GDM1 (cell line): Measurements from ENCODE around the gene PAIP2.
"Not testable (repeated sequence)": the region's sequence is repeated elsewhere in the genome, so short reads cannot be mapped to it uniquely, and the experiment has no call there.

Source experiments
- DNase-seq: peaks from one replicate; lab custom pipeline; 2025; lab: John Stamatoyannopoulos, UW

PAIP2 gene, protein sequence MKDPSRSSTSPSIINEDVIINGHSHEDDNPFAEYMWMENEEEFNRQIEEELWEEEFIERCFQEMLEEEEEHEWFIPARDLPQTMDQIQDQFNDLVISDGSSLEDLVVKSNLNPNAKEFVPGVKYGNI

DNA sequence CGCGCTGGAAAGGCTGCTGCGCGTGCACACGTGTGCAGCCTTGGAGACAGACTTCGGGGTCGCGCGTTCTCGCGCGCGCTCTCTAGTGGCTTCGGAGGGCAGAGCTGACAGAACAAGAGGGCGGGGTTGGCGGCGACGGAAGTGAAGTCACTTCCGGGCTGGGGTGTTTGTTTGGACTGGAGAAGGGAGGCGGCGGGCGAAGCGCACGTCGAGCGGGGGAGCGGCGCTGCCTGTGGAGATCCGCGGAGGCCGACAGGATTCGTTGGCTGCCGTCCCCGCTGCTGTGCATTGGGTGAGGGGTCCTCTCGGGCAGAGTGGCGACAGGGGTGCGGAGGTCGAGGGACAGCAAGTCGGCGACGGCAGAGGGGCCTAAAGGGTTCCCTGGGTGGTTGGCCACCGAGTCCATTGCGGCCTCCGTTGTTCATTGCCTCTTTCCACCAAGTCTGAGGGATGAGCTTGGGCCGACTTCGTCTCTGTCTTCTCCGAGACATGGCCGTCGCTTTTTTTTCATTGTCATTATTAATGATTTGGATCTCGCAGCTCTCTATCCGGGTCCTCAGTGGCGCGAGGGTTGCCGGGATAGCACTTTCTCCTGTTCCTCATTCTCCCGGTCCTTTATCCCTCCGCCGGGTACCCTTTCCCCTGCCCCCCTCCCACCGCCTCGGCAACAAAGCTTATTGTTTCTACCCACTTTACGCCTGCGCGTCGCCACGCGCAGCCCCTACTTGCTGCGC lies at the start of gene PAIP2:
PAIP2 (plus strand) TSS at position 166 of the 734 bp plus-strand sequence. CDS start 21,931 bp downstream, outside the sequence.
- DNase-seq, result peak; percentile 94

- DNase-seq, result no peak
Observed at GRCh38 chr5:139293202-139293506, 48.5 kb upstream of the PAIP2 start.

DNA sequence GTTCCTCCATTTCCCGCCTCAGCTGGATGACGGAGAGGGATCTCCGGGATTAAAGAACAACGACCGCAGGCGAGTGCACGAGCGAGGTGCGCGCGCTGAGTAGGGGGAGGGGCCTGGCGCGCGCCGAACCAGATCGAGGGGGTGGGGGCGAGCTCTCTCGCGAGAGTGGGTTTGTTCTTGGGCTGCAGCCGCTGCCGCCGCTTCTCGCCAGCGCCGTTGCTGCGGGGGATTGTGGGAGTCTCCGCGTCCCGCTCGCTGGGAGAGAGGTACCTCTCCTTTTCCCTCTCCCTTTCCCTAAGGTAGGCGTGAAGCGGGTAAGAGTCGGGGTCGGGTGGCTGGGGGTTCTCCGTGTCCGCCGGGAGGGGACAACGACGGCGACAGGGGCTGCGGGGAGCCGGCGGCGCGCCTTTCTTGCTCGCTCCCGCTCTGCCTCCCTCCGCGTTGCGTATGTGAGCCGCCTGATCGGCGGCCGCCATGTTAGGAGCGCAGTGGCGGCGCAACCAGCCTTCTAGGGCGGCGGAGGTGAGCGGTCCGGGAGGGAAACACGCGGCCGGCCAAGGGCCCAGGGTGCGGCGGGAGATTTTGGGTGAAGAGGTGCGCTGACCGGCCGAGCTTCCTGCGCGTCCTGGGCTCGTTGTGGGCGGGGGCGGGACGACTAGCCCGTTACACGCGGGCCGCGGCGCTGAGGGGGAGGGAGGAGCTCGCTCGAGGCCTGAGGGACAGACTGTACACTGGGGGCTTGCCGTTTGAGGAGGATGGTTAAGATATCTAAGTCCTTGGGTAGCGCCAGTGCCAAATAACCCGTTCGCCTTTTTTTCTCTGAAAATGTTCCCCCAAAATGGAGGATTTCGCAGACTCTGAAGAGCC lies 47.9 kb upstream of the PAIP2 start, which contains the start of gene MATR3:
MATR3 (plus strand) TSS at position 234 of the 867 bp plus-strand sequence. CDS start 13,676 bp downstream, outside the sequence.
- peak; percentile 95 for DNase-seq

- DNase-seq, result peak; percentile 57
Observed at GRCh38 chr5:139294374-139295165, 47.1 kb upstream of the PAIP2 start.

GRCh38 chr5:139295346-139296057 lies 46.2 kb upstream of the PAIP2 start:
- no peak for DNase-seq

DNA sequence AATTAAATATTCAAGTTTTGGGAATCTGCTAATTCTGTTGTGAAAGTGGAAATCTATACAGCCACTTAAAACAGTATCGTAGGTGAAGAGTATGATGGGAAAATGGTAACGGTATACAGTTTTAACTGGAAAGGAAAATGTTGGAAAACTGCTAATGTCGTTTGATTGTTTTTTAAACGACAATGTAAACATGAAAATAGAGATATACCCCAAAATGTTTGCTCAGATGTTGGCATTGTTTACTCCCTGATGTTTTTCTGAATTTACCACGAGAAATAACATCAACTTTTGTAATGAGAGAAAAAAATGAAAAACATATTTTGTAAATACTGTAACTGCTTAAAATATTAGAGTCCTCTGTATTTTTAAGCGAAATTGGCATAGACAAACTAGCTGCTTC lies 45.5 kb upstream of the PAIP2 start:
- no peak for DNase-seq

GRCh38 chr5:139296862-139297326 lies 44.8 kb upstream of the PAIP2 start:
- no peak for DNase-seq

DNA sequence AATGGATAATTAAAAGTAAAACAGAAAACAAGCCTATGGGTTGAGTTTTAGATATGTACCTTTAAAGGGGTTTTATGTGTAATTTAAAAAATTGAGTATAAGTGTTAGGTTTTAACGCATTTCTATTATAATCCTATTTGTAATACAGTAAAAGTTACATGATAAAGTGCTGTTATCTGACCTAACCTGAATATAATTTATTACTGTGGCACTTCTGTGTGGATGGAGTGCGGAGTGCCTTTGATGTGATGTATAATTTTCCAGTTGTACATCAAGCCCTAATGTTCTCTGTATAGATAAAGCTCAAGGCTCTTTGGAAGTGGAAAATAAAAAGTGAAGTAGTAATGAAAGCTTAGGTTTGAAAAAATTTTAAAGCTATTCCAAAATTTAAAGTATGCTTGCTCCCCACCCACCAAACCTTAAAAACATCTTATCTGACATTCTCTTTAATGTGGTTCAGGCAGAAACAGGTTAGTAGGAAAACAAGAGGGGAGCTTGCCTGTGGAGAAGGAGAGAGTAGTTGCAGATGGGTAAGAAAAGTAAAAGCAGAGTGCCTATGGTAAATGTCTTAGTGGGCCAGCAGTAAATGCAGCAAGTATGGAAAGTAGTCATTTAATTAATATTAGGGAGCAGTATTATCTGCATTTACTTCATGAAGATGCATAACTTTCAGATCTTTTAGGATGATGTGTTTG lies 44.1 kb upstream of the PAIP2 start:
- DNase-seq, result no peak

- no peak for DNase-seq
Observed at GRCh38 chr5:139298242-139298641, 43.4 kb upstream of the PAIP2 start.

DNA sequence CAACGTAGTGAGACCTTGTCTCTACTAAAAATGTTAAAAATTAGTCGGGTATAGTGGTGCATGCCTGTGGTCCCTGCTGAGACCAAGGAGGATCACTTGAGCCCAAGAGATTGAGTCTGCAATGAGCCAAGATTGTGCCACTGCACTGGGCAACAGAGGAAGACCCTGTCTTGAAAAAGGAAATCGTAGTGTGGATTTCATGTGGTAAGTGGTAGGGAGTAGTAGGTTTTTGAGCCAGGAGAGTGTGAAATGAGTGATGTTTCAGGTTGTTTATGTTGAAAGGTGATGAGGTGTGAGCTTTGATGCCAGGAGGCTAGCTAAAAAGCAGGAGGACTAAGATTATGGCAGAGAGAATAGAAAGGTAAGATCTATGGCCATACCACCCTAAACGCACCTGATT lies 42.2 kb upstream of the PAIP2 start:
- no peak for DNase-seq

DNA sequence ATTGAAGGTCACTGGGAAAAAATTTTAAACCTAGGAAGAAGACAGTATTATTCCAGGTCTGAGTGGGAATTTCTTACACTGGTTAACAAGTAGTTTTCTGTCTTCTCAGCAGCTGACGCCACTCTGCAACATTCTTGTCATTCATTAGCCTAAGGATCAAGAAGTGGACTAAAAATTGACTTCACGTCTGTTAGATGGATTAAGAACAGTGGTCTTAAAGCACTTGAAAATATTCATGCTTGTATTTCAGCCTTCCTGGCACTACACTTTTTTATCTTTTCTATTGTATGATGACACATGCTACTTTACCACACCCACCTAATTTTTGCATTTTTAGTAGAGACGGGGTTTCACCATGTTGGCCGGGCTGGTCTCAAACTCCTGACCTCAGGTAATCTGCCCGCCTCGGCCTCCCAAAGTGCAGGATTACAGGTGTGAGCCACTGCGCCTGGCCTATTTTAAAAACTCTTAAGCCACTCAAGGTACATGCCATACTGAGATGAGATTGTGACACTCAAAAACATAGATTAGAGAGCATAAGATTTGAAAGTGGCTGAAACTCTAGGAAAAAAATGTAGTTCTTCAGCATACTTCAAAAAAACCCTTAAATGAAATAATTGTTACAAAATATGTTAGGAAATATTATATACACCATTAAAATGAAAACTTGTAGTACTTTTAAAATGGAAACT lies 39.7 kb upstream of the PAIP2 start:
- DNase-seq, result no peak

- no peak for DNase-seq
Observed at GRCh38 chr5:139304391-139305324, 37.0 kb upstream of the PAIP2 start.

DNA sequence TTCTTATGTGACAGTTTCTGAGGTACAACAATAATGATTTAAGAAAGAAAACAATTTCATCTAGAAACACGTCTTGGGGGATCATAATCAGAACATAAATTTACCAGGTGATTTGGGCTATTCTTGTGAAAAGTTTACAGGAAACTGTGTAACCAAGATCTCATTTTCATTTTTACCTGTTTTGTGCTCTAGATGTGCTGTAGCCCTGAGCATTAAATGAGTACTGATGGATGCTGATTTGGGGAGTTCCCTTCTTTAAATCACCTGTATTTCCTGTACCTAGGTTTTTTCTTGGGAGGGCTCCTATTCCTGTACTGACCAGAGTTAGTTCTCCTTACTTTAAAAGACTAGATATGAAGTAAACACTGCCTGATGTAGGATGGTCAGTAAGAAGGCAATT lies 35.5 kb upstream of the PAIP2 start:
- DNase-seq, result no peak

GRCh38 chr5:139306628-139307379 lies 34.9 kb upstream of the PAIP2 start:
- DNase-seq, result no peak

DNA sequence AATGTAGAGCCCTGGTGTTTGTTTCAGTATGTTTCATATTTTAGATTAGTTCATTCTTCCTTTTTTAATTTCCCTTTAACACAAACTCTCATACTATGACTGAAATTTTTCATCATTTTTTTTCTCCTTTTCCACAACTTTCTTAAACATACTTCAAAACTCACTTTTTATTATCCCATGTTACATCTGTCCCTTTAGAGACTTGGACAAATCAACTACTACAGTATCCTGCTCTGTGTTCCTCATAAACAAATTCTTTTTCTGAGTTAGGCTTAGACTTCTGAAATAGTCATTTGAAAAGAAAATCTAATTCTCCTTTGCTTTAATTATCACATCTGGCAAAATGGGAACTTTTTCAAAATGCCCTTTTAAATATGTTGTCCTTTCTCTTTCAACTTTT lies 32.9 kb upstream of the PAIP2 start:
- DNase-seq, result no peak

- DNase-seq, result not testable (repeated sequence)
Observed at GRCh38 chr5:139310715-139311186, 30.9 kb upstream of the PAIP2 start.

GRCh38 chr5:139312075-139312474 lies 29.6 kb upstream of the PAIP2 start:
- DNase-seq, result no peak

- no peak for DNase-seq
Observed at GRCh38 chr5:139314276-139314675, 27.4 kb upstream of the PAIP2 start.
